Mammary epithelial cell (primary cell): ENCODE results near the gene TRPV5.

ENCODE experiments used
- CTCF ChIP-seq, 2 donors: IDR thresholded peaks in 1 of 2; conservative IDR thresholded peaks in 1 of 2; 2 replicates each; pipeline ENCODE4 v1.5.1; 2011 to 2012; ENCODE audit warnings: inconsistent platforms in 2 of 2, low read length in 2 of 2, mild to moderate bottlenecking in 2 of 2, control low read depth in 1 of 2, low read depth in 1 of 2; ENCODE audit not compliant: insufficient read depth in 1 of 2; ENCODE audit errors: extremely low read depth in 1 of 2
- EZH2 ChIP-seq: IDR thresholded peaks from 2 replicates; pipeline ENCODE4 v1.6.1; 2012; ENCODE audit warnings: low read length, inconsistent platforms, borderline replicate concordance

GRCh38 chr7:142868986-142869415 lies 64.5 kb downstream of the TRPV5 start:
- TF ChIP-seq CTCF (conservative IDR thresholded peaks at IDR 0.05 in 1 of 2, IDR thresholded peaks at IDR 0.05 in 1 of 2; ENCODE audit: extremely low read depth in 1 of 2, insufficient read depth in 1 of 2, low read depth in 1 of 2, low read length in 2 of 2) (no peak), EZH2 (no peak)
